Karpas-422 (cell line): Measurements from ENCODE around the gene CLEC2D. TPM values are rescaled to one million over a fixed set of nuclear protein-coding genes. Genes with fewer than 3 reads are reported as not detected.
"Not testable (repeated sequence)": the region's sequence is repeated elsewhere in the genome, so short reads cannot be mapped to it uniquely, and the experiment has no call there.

Experiments
- DNase-seq: peaks from one replicate; pipeline ENCODE4 v3.0.0-alpha.2; 2015
- H2AFZ ChIP-seq: fragments of 200-600 bp; sonication (generic); 2 replicates; pipeline ENCODE4 v1.6.1; 2014; ENCODE audit warnings: antibody characterized with exemption, low read length, mixed read lengths
- H3K27ac ChIP-seq: fragments of 200-600 bp; sonication (generic); 2 replicates; pipeline ENCODE4 v1.5.1; 2014; ENCODE audit warnings: mild to moderate bottlenecking, low read length, moderate library complexity
- H3K27me3 ChIP-seq: fragments of 200-600 bp; sonication (generic); 2 replicates; pipeline ENCODE4 v1.6.1; 2014; ENCODE audit warnings: low read length, mixed read lengths
- H3K36me3 ChIP-seq: fragments of 200-600 bp; sonication (generic); 2 replicates; pipeline ENCODE4 v1.6.1; 2014; ENCODE audit warnings: low read length, mixed read lengths; ENCODE audit not compliant: insufficient read depth
- H3K4me1 ChIP-seq: fragments of 200-600 bp; sonication (generic); 2 replicates; pipeline ENCODE4 v1.6.1; 2014; ENCODE audit warnings: mild to moderate bottlenecking, low read length, mixed read lengths
- H3K4me2 ChIP-seq: fragments of 200-600 bp; sonication (generic); 2 replicates; pipeline ENCODE4 v1.6.1; 2014; ENCODE audit warnings: low read length, low read depth, mild to moderate bottlenecking; ENCODE audit not compliant: poor library complexity, severe bottlenecking
- H3K4me3 ChIP-seq: fragments of 200-600 bp; sonication (generic); 2 replicates; pipeline ENCODE4 v1.5.1; 2014; ENCODE audit warnings: mild to moderate bottlenecking, antibody characterized with exemption, low read length, mixed read lengths
- H3K79me2 ChIP-seq: fragments of 200-600 bp; sonication (generic); 2 replicates; pipeline ENCODE4 v1.6.1; 2014; ENCODE audit warnings: mild to moderate bottlenecking, low read length, mixed read lengths
- H3K9ac ChIP-seq: fragments of 200-600 bp; sonication (generic); 2 replicates; pipeline ENCODE4 v1.6.0; 2014; ENCODE audit warnings: low read length
- H3K9me2 ChIP-seq: fragments of 200-600 bp; sonication (generic), shearing (Covaris generic); replicated peaks from 2 replicates; pipeline ENCODE4 v1.6.0; 2014; ENCODE audit warnings: mild to moderate bottlenecking, low read length, moderate library complexity; ENCODE audit not compliant: insufficient read depth
- H3K9me3 ChIP-seq: fragments of 300-700, 200-600 bp; sonication (generic); 2 replicates; pipeline ENCODE4 v1.6.1; 2014; ENCODE audit warnings: low read length, mixed read lengths
- H4K20me1 ChIP-seq: fragments of 200-600 bp; sonication (generic); 2 replicates; pipeline ENCODE4 v1.6.1; 2014; ENCODE audit warnings: mild to moderate bottlenecking, antibody characterized with exemption, low read length, low read depth; ENCODE audit not compliant: insufficient read depth
- total RNA-seq: library from RNA; depleted of rRNA; stranded (reverse); fragments of >200 nt; shearing (Covaris generic); gene quantifications from 2 replicates; pipeline ENCODE4 v1.2.3, GENCODE V29; 2014; ENCODE audit warnings: low replicate concordance

The CLEC2D gene
- total RNA-seq, 1 experiment from 2014 or later = 3.2 TPM

DNA sequence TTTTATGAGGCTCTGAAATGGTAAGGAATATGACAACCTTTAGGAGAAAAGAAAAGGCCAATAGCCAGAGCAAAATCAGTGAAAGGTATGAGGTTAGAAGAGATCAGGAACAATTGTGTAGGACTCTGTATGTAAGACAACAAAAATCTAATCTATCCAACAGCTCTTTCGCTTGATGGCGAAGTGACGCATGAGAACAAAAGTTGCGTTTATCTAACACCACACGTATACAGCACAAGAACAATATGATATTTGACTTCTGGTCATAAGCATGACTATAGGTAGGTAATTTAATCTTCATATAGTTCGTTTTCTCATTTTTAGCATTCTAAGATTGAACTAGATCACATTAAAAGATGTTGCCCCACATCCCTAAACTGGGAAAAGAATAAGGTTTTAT, 61.9 kb downstream of the CLEC2D start:
- H2AFZ ChIP-seq = peak overlapping the region; percentile 14; the same call in 1 of the 2 replicates
- peak overlapping the region; percentile 47 for H3K4me2 ChIP-seq
- H3K79me2 ChIP-seq = no peaks in the 10 kb centered on the region
- no peaks in the 10 kb centered on the region for H4K20me1 ChIP-seq
- no peak overlapping the region for H3K4me3 ChIP-seq
- no peaks in the 10 kb centered on the region for H3K9me3 ChIP-seq
- peaks cover 31% of the 10 kb centered on the region for H3K4me1 ChIP-seq
- no peak for DNase-seq
- no peak overlapping the region for H3K27ac ChIP-seq
- H3K9ac ChIP-seq = no peak overlapping the region
- no peaks in the 10 kb centered on the region for H3K27me3 ChIP-seq
- no peaks in the 10 kb centered on the region for H3K9me2 ChIP-seq
- H3K36me3 ChIP-seq = no peaks in the 10 kb centered on the region

GRCh38 chr12:9731797-9732196, 62.3 kb downstream of the CLEC2D start:
- Histone ChIP-seq H3K4me2 (peak overlapping the region; percentile 47), H3K27me3 (no peaks in the 10 kb centered on the region), H4K20me1 (no peaks in the 10 kb centered on the region), H3K79me2 (no peaks in the 10 kb centered on the region), H3K9me3 (no peaks in the 10 kb centered on the region), H3K4me1 (peaks cover 35% of the 10 kb centered on the region), H3K9ac (no peak overlapping the region), H2AFZ (peak overlapping the region; percentile 14; the same call in 1 of the 2 replicates), H3K27ac (no peak overlapping the region), H3K36me3 (no peaks in the 10 kb centered on the region), H3K9me2 (no peaks in the 10 kb centered on the region), H3K4me3 (no peak overlapping the region)
- peak; percentile 55 for DNase-seq

GRCh38 chr12:9732921-9733461, 63.5 kb downstream of the CLEC2D start, which contains the start of gene CLECL1:
CLECL1 (minus strand) TSS chr12:9733097.
- Histone ChIP-seq H3K4me1 (peaks cover 45% of the 10 kb centered on the region), H3K27ac (peak within 1 kb of the TSS; percentile 21; the same call in 1 of the 2 replicates), H3K36me3 (no peaks in the 10 kb centered on the region), H3K4me2 (peak within 1 kb of the TSS; percentile 47), H3K4me3 (peak within 1 kb of the TSS; percentile 6; the same call in 1 of the 2 replicates), H3K9me2 (no peaks in the 10 kb centered on the region), H3K79me2 (no peaks in the 10 kb centered on the region), H3K9me3 (no peaks in the 10 kb centered on the region), H3K9ac (peak within 1 kb of the TSS; percentile 1; the same call in 1 of the 2 replicates), H4K20me1 (no peaks in the 10 kb centered on the region), H3K27me3 (no peaks in the 10 kb centered on the region), H2AFZ (peak within 1 kb of the TSS; percentile 93)
- peak; percentile 59 for DNase-seq

GRCh38 chr12:9735601-9736000, 66.1 kb downstream of the CLEC2D start:
- no peak overlapping the region for H3K4me2 ChIP-seq
- H3K36me3 ChIP-seq = no peaks in the 10 kb centered on the region
- no peaks in the 10 kb centered on the region for H3K27me3 ChIP-seq
- H3K9ac ChIP-seq = no peak overlapping the region
- no peak overlapping the region for H2AFZ ChIP-seq
- H3K4me1 ChIP-seq = peaks cover 45% of the 10 kb centered on the region
- no peaks in the 10 kb centered on the region for H3K9me3 ChIP-seq
- no peaks in the 10 kb centered on the region for H3K79me2 ChIP-seq
- H4K20me1 ChIP-seq = no peaks in the 10 kb centered on the region
- no peaks in the 10 kb centered on the region for H3K9me2 ChIP-seq
- no peak overlapping the region for H3K27ac ChIP-seq
- DNase-seq = peak; percentile 35
- no peak overlapping the region for H3K4me3 ChIP-seq

DNA sequence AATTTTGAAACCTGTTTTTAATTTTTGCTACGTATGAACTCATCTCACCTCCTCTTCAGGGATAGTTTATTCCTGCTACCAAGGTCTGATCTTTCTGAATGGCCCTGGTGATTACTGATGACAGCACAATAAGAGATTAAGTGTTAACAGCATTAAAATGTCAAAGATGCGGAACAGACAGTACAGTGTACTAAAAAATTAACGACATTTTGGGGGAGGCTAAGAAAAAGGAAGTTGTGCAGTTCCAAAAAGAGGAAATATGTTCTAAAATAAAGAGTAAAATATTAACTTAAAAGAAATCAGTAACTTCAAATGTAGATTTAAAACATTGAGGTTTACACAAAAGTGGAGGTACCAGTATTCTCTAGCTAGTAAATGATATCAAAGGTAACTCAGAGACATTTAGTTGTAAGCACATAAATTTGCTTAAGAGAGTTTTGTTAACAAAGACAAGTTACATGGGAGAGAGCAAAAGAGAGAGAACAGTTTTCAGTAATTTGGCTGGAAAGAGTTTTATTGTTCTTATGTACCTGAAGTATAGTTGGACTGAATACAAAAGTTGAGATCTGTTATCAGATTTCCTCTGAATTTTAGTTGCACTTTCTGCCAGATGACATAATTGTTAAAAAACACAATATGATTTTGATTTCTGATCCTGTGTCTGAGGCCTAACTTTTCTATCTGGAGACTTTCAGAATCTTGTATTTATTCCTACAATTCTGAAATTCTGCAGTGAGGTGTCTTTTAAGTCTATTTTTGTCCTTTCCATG, 67.6 kb downstream of the CLEC2D start:
- peak; percentile 76 for DNase-seq
- Histone ChIP-seq H4K20me1 (no peaks in the 10 kb centered on the region), H3K9ac (peak overlapping the region; percentile 40)

DNA sequence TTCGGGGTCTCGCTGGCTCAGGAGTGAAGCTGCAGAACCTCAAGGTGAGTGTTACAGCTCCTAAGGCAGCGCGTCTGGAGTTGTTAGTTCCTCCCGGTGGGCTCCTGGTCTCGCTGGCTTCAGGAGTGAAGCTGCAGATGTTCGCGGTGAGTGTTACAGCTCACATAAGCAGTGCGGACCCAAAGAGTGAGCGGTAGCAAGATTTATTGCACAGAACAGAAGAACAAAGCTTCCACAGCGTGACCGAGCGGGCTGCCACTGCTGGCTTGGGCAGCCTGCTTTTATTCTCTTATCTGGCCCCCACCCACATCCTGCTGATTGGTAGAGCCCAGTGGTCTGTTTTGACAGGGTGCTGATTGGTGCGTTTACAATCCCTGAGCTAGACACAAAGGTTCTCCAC, 69.4 kb downstream of the CLEC2D start:
- peaks cover 43% of the 10 kb centered on the region for H3K4me1 ChIP-seq
- not testable (repeated sequence) for H3K27me3 ChIP-seq, H3K4me3 ChIP-seq, H3K79me2 ChIP-seq, H3K27ac ChIP-seq, H4K20me1 ChIP-seq, H2AFZ ChIP-seq, H3K9me3 ChIP-seq, H3K9ac ChIP-seq, H3K4me2 ChIP-seq, DNase-seq, H3K36me3 ChIP-seq, H3K9me2 ChIP-seq

More for the DNA sequence above, 67.6 kb downstream of the CLEC2D start:
- Histone ChIP-seq H3K4me2 (peak overlapping the region; percentile 53), H3K9me3 (no peaks in the 10 kb centered on the region), H3K4me3 (0 out of 2 replicates have a peak overlapping the region, but pooled peaks have one; percentile 9), H3K36me3 (no peaks in the 10 kb centered on the region), H2AFZ (peak overlapping the region; percentile 91), H3K9me2 (no peaks in the 10 kb centered on the region), H3K27me3 (no peaks in the 10 kb centered on the region), H3K4me1 (peaks cover 41% of the 10 kb centered on the region), H3K27ac (peak overlapping the region; percentile 84), H3K79me2 (no peaks in the 10 kb centered on the region)

DNA sequence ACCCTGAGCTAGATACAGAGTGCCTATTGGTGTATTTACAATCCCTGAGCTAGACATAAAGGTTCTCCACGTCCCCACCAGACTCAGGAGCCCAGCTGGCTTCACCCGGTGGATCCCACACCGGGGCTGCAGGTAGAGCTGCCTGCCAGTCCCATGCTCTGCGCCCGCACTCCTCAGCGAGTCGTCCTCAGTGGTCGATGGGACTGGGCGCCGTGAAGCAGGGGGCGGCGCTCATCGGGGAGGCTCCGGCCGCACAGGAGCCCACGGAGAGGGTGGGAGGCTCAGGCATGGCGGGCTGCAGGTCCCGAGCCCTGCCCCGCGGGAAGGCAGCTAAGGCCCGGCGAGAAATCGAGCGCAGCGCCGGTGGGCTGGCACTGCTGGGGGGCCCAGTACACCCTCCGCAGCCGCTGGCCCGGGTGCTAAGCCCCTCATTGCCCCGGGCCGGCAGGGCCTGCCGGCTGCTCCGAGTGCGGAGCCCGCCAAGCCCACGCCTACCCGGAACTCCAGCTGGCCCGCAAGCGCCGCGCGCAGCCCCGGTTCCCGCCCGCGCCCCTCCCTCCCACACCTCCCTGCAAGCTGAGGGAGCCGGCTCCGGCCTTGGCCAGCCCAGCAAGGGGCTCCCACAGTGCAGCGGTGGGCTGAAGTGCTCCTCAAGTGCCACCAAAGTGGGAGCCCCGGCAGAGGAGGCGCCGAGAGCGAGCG, 70.0 kb downstream of the CLEC2D start:
- not testable (repeated sequence) for H3K4me2 ChIP-seq, H3K9ac ChIP-seq, H2AFZ ChIP-seq, H3K36me3 ChIP-seq, H4K20me1 ChIP-seq, H3K4me3 ChIP-seq, DNase-seq, H3K27ac ChIP-seq, H3K27me3 ChIP-seq, H3K79me2 ChIP-seq, H3K9me2 ChIP-seq, H3K9me3 ChIP-seq
- peaks cover 43% of the 10 kb centered on the region for H3K4me1 ChIP-seq

- Histone ChIP-seq H3K27ac (no peak overlapping the region), H3K79me2 (no peaks in the 10 kb centered on the region), H3K27me3 (no peaks in the 10 kb centered on the region), H3K9ac (no peak overlapping the region), H3K36me3 (no peaks in the 10 kb centered on the region), H3K4me3 (no peak overlapping the region), H3K9me2 (no peaks in the 10 kb centered on the region), H3K9me3 (no peaks in the 10 kb centered on the region), H4K20me1 (no peaks in the 10 kb centered on the region), H3K4me2 (no peak overlapping the region), H3K4me1 (peaks cover 43% of the 10 kb centered on the region), H2AFZ (no peak overlapping the region)
- DNase-seq = no peak
Observed at GRCh38 chr12:9740106-9740750, 70.7 kb downstream of the CLEC2D start.
